HG02623 (cell line): Measurements from ENCODE around the gene CYP17A1.
"Not testable (repeated sequence)": the region's sequence is repeated elsewhere in the genome, so short reads cannot be mapped to it uniquely, and the experiment has no call there.

Experiments used
- ATAC-seq: cut with Tn5 transposase; IDR thresholded peaks from one replicate; pipeline ENCODE4 v1.9.1; 2021; ENCODE audit warnings: moderate library complexity; ENCODE audit not compliant: unreplicated experiment

The CYP17A1 gene, protein sequence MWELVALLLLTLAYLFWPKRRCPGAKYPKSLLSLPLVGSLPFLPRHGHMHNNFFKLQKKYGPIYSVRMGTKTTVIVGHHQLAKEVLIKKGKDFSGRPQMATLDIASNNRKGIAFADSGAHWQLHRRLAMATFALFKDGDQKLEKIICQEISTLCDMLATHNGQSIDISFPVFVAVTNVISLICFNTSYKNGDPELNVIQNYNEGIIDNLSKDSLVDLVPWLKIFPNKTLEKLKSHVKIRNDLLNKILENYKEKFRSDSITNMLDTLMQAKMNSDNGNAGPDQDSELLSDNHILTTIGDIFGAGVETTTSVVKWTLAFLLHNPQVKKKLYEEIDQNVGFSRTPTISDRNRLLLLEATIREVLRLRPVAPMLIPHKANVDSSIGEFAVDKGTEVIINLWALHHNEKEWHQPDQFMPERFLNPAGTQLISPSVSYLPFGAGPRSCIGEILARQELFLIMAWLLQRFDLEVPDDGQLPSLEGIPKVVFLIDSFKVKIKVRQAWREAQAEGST

DNA sequence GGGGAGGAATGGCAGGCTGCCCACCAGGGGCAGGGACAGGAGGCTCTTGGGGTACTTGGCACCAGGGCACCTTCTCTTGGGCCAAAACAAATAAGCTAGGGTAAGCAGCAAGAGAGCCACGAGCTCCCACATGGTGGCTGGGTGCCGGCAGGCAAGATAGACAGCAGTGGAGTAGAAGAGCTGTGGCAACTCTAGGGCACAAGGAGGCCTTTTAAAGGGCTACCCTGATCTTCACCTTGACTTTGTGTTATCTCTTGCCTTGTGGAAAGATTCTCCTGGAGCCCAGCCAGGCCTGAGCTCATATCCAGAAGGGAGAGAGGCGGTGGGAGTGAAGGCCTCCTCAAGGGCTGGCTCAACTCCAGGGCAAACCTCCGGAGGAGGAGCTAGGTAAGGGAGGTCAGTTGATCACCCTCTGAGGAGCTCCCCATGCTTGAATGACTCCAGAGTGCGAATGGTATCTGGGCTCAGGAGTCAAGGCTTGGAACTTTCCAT is at the start of gene CYP17A1:
Gene CYP17A1 (minus strand): TSS at position 184 of the 492 bp plus-strand sequence. CDS start 52 bp downstream, at position 132.
- ATAC-seq, result no peak

DNA sequence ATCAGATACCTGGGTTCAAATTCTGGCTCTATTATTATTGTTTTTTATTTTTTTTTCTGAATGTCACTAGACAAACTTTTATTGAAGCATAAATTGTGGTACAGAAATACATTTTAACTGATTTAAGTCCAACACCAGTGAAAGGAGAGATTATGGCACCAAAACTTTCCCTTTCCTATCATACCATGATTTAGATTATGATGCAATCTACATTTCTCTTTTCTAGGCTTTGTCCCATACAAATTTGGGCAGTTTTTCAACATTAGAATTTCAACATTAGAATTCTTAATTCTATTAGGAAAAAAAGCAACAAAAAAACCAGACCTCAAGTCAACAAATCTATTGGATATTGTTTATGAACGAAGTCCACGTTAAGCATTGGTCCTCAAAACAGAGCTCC is 43.0 kb upstream of the CYP17A1 start:
- no peak for ATAC-seq

DNA sequence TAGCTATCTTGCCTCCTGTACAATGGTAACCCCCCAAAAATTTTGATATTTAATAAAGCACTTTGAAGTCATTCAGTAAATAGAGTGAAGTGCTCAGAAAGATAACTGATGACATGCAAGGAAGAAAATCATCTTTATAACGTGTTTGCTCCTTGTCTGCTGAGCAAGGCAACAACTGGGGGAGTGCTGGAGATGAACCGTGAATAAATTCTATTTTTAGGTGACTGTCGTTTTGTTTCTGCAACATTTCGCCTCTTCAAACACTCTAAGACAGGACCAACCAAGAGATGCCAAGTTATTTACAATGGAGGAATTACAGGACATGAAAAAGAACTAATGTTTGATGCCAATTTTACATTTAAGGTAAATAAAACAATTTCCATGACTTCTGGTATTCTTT is 41.4 kb upstream of the CYP17A1 start:
- no peak for ATAC-seq

DNA sequence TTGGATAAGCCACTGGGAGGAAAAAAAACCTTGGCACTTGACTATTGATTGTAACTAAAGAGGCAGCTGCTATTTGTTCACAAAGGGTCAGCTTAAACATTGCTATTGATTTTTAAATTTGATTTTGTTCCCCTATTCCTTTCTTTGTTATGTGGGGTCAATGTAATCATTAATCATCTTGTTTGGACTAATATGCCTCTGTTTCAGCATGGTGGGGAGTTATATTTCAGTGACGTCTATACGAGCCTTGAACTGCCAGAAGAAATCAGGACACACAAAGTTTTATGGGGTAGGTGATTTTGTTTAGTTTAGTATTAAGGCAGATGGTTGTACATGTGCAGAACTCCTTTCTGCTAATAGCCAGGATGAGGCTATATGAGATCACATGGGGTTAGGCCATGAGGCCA is 39.5 kb upstream of the CYP17A1 start:
- ATAC-seq, result no peak

DNA sequence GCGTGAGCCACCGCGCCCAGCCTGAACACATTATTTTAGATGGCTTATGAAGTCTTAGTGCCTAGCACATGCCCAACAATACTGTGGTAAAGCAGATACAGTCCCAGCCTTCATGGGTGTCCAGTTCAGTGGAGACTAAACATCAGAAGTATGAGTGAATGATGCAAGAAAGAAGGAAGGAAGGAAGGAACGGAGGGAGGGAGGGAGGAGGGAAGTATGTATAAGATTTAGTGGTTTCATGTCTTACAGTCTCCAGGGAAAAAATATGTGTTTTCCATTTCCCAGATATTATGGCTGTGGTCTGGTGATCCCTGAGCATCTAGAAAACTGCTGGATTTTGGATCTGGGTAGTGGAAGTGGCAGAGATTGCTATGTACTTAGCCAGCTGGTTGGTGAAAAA is 35.0 kb upstream of the CYP17A1 start:
- no peak for ATAC-seq

DNA sequence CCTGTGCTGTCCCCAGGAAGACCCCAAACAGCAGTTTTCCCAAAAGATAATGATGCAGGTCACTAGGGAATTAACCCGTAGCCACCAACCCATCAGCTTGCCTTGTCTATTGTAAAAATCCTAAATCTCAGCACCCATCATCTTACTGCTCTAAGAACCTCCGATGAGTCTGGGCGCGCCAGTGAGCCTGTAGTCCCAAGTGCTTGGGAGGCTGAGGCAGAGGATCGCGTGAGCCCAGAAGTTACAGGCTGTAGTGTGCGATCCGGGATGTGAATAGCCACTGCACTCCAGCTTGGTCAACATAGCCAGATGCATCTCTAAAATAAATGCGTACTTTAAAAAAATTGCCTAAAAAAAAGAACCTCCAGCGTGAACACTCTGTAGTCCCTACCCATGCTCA is 33.0 kb upstream of the CYP17A1 start:
- ATAC-seq, result no peak

DNA sequence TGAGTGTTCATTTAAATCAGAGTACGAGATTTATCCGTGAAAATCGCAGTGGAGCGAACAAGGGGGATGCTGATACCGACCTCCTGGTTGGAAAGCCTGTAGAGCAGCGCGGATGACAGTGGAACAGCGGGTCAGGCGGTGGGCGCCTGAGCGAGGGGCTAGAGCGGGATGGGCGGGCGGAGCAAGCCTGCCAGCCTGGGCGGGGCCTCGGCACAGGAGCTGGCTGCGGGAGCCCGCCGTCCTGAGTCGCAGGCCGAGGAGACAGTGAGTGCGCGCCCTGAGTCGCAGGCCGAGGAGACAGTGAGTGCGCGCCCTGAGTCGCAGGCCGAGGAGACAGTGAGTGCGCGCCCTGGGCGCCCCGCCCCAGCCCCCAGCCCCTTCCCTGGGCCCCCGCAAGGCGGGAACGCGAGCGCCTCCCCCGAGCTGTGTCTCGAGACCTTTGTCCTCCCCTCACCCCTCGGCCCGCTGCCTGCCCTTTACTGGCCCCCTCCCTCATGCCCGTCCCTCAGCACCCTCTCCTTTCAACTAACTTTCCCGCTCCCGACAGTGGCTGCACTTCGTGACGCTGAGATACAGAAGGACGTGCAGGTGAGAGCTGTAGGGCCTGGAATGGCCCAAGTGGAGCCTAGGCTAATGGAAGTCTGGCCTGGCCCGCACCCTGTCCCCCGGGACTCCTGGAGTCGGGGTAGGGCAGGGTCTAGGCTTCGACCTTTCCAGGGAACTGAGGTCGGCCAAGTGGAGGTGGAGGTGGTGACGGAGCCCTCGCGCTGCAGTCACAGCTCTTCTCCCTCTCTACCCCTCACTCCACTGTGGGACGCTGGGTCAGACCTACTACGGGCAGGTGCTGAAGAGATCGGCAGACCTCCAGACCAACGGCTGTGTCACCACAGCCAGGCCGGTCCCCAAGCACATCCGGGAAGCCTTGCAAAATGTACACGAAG is 32.3 kb upstream of the CYP17A1 start, which contains the start of gene AS3MT:
Gene AS3MT (plus strand): TSS at position 213 of the 941 bp plus-strand sequence. CDS start 123 bp downstream, at position 336.
- no peak for ATAC-seq

DNA sequence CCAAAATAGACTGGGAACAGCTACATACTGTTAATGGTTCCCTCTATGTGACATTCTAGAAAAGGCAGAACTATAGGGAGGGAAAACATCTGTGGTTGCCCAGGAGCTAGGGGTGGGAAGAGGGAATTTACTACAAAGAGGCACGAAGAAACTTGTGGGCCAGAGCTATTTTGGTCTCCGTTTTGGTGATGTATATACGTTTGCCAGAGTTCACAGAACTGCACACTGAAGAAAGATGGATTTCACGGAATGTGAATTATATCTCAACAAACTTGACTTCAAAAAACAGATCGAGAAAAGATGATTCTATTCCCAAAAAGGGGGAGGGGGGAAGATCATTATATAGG is 31.7 kb upstream of the CYP17A1 start:
- no peak for ATAC-seq

DNA sequence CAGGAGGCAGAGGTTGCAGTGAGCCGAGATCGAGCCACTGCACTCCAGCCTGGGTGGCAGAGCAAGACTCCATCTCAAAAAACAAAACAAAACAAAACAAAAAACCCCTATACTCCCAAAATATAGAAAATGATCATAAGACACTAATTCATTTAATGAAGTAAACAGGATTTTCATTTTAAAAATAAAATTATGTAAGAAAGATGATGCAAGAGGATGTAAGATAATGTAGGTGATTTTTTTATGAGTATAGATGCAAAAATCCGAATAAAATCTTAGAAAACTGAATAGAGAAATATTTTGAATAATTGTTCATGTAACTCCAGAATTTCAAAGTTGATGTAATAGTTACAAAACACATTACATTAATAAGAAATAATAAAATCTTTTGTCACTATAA is 28.4 kb upstream of the CYP17A1 start:
- ATAC-seq, result no peak

DNA sequence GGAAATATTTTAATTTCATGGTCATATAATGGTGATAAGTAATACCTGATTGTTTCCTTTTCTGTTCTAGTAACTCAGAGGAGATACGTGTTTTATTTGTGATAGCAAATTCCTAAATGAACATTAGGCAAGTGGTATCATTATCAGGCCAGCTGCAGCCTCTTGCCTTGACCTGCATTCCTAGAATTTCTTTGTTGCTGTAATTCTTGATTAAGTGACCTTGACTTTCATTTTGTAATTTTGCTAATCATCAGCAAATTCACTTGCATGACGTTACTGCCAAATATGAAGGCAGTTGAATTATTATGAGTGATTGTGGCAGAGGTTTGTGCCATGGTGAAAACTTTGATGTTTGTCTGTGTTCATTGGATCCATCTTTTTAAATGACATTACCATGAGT is 26.4 kb upstream of the CYP17A1 start:
- no peak for ATAC-seq

DNA sequence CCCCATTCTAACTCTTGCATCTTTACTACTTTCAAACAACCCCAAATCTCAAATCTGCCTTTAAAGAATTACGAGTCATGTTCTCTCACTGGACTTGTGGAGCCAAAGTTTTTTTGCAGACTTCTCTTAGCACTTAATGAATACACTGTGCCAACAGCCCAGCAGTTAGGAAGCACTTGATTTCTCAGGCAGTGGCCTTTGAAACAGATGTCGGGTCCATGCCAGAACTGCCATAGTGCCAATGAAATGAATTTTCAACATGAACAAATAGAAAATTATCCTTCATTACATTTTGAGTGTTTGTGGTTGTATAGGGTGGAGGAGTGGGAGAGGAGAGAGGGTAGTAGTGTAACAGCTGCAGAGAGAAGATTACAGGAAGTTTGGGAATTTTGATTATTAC is 22.7 kb upstream of the CYP17A1 start:
- ATAC-seq, result no peak

DNA sequence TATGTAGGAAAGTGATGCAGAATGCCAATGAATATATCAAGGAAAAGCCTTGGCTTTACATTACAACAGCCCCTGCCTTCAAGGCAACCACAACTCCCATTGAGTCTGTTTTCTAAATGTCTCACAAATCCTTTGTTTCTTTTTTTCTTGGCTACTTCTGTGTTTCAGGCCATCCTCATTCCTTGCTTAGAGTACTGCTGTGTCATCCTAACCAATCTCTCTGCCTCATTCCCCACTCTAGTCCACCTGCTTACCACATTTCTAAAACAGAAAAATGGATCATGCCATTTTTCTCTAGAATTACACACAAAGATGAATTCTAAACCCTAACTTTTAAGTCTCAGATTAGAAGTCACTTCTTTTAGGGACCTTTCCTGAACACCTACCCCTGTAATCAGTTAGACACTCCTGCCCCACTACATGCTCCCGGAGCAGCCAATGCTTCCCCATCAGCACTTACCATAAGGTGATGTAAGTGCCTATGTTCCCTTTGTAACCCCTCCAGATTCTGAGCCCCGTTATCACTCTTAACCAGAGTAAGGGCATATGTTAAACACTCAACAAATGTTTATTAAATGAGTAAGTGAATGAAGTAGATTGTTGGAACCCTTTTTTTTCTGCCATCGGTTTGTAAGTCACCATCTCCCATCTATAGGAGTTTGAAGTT is 19.7 kb upstream of the CYP17A1 start:
- no peak for ATAC-seq

DNA sequence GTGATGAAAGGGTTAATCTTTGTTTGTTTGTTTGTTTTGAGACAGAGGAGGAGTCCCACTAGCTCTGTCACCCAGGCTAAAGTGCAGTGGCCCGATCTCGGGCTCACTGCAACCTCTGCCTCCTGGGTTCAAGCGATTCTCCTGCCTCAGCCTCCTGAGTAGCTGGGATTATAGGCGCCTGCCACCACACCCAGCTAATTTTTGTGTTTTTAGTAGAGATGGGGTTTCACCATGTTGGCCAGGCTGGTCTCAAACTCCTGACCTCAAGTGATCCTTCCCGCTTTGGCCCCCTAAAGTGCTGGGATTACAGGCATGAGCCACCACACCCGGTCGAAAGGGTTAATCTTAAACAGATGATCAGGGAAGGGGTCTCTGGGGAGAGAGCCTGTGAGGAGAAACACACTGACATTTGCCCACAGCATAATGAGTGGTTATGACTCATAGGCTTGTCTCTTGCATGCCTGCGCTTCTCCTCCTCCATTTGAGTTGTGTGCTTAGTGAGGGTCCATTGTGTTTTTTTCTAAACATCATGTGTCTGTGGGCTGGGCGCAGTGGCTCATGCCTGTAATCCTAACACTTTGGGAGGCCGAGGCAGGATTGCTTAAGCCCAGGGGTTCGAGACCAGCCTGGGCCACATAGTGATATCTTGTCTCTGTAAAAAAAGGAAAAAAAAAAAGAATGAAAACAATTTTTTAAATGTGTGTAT is 18.7 kb upstream of the CYP17A1 start:
- not testable (repeated sequence) for ATAC-seq

DNA sequence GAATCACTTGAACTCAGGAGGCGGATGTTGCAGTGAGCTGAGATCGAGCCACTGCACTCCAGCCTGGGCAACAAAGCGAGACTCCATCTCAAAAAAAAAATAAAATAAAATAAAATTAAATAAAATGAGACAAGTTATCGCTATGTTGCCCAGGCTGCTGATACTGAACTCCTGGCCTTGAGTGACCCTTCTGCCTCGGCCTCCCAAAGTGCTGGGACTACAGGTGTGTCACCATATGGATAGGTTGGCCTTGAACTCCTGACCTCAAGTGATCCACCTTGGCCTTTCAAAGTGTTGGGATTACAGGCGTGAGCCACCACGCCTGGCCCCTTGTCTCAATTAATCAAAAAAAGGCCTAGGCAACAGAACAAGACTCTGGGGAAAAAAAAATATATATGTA is 16.0 kb upstream of the CYP17A1 start:
- ATAC-seq, result not testable (repeated sequence)

DNA sequence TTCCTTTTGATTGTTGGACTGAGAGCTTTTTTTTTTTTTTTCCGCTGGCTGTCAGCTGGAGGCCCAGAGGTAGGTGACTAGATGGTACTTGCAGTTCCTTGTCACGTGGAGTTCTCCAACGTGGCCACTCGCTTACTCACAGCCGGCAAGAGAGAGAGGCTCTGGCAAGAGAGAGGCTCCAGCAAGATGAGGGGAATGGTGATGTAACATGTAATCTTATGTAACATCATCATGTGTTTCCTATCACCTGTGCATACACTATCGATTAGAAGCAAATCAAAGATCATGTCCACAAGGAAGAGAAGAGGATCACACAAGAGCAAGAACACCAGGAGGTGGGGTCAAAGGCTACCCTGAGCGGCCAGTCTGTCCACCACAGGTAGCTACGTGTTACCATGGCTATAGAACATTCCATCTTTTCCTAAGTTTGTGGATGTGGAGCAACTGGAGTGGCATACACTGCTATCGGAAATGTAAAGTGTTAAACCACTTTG is 12.9 kb upstream of the CYP17A1 start:
- ATAC-seq, result no peak

DNA sequence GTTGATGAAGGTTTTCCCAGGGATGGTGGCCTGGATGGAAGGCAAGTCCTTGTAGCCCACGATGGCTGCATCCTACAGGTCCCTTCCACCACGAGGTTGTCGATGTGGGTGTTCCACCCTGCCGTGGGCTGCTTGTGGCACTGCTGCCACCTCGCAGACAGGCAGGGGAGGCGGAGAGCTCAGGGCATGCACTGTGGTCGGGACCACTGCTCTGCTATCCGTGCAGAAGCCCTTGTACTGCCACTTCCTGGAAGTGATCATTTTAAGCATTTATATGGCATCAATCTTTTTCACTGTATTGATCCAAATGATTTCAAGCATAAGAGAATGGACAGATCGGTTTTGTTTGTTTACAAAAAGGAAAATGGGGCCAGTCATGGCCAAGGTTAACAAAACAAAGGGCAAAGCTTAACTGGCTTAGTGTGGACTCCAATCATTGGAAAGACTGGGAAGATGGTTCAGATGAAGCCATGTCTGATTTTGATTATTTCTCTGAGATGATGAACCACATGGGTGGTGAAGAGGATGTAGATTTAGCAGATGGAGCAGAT is 8.2 kb upstream of the CYP17A1 start:
- ATAC-seq, result no peak

DNA sequence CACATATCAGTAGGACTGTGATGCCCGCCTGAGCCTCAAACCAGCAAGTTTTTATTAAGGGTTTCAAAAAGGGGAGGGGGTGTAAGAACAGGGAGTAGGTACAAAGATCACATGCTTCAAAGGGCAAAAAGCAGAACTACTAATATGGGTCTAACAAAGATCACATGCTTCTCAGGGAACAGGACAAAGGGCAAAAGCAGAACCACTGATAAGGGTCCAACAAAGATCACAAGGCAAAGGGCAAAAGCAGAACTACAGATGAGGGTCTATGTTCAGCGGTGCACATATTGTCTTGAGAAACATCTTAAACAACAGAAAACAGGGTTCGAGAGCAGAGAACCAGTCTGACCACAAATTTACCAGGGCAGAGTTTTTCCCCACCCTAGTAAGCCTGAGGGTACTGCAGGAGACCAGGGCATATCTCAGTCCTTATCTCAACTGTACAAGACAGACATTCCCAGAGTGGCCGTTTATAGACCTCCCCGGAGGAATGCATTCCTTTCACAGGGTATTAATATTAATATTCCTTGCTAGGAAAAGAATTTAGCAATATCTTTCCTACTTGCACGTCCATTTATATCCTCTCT is 7.1 kb upstream of the CYP17A1 start:
- ATAC-seq, result not testable (repeated sequence)

DNA sequence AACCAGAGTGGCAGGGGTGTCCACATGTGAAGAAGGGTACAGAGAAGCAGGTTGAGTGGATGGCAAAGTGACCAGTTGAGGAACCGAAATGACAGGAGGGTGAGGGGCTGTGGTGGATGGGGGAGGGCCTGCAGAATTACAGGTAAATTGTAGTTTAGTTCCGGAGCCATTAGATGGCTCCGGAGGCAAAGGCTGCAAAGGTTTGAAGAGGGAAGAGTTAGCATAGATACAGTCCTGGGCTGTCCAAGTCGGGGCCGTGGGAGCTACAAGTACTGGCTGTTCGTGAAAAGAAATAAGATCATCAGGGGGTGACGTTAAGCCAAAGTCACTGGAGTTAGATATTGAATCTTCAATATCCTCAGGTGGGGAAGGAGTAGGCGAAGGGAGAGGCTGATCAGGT is 5.9 kb upstream of the CYP17A1 start:
- ATAC-seq, result not testable (repeated sequence)

DNA sequence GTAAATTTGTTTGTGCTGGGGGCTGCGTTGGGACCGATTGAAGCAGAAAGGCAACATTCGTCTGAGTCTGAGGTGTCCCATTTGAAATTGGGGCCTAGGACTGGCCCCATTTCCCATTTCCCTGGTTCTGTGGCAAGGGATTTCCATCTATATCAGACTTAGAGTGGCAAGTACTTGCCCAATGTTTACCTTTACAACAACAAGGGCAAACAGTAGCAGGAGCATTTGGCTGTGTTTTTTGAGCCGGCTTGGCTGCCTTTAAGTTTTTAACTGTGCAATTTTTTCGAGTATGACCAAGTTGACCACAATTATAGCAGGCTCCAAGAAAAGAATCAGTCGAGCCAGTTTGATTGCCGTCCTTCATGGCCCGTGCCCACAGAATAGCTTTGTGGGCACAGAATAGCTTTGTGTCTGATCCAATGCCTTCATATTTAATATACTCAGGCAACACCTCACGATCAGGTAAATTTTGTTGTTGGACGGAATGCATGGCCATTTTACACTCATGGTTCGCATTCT is 4.7 kb upstream of the CYP17A1 start:
- ATAC-seq, result no peak
